GM23248 (cell line): ENCODE data around the gene ACP2.

ENCODE experiments used
- EZH2 ChIP-seq: fragments of 200-600 bp; sonication (generic); IDR thresholded peaks from 2 replicates; pipeline ENCODE4 v1.6.1; 2018; ENCODE audit warnings: antibody characterized with exemption, mild to moderate bottlenecking; ENCODE audit not compliant: insufficient read depth, poor library complexity, severe bottlenecking
- EZH2phosphoT487 ChIP-seq: fragments of 200-600 bp; sonication (generic); IDR thresholded peaks from 2 replicates; pipeline ENCODE4 v1.6.1; 2018; ENCODE audit warnings: antibody characterized with exemption, moderate library complexity, mild to moderate bottlenecking, low read depth; ENCODE audit not compliant: insufficient read depth

DNA sequence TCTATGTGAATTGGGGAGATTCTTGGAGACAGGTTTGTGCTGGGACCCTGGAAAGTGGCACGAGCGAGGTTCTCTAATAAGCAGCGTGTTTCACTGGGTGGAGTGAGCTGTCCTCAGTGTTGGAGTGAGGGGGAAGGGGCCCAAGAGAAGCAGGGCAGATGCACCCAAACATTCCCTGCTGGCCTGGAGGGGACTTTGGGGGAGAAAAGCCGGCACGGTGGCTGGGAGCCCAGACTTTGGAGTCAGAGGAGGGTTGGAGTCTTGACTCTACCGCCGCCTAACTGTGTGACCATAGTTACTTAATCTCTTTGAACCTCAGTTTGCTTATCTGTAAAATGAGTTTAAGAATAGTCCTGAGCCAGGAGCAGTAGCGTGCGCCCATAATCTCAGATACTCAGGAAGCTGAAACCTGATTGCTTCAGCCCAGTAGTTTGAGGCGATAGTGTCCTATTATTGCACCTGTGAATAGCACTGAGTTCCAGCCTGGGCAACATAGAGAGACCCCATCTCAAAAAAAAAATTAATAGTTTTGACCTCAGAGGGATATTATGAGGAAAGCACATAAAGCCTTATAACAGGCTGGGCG, 9.8 kb upstream of the ACP2 start:
- TF ChIP-seq EZH2 (no peak), EZH2phosphoT487 (no peak)
